ENCODE results near the gene FAM184B.

Gene FAM184B

DNA sequence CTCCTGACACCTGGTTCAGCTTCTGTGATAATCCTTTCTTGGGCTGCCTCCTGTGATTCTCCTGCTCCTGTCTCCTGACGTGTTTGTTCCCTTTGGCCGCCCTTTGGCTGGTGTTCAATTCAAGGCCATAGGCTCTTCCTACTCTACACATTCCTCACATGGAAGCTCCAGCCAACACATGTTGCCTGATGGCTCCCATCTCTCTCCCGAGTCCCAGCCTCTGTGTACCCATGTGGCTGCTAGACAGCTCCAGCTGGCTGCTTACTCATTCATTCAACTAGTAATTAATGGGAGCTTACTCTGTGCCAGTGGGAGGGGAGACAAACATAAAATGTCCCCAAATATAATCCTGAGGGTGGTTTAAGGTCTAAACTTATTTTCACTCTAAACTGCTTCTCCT, 176.2 kb downstream of the FAM184B start:
- no peaks in the 10 kb centered on the region for H3K9me2 ChIP-seq (ENCODE audit: low read depth, low read length)
- no peak overlapping the region for H3K4me3 ChIP-seq (ENCODE audit: low read depth, low read length, poor library complexity, severe bottlenecking)
- no peaks in the 10 kb centered on the region for H3F3A ChIP-seq (ENCODE audit: insufficient read depth, low read length)
- no peak overlapping the region for H2AFZ ChIP-seq (ENCODE audit: low read length)
- H3K9ac ChIP-seq (ENCODE audit: low read length) = no peak overlapping the region
- no peak overlapping the region for H3K4me2 ChIP-seq (ENCODE audit: low read length)
- H3K79me2 ChIP-seq (ENCODE audit: insufficient read depth, low read length) = no peaks in the 10 kb centered on the region
- no peaks in the 10 kb centered on the region for H3K9me3 ChIP-seq (ENCODE audit: low read length)
- H3K4me1 ChIP-seq (ENCODE audit: insufficient read depth, low read length, severe bottlenecking) = no peaks in the 10 kb centered on the region
- no peak overlapping the region for H3K27ac ChIP-seq (ENCODE audit: low read depth, low read length, poor library complexity, severe bottlenecking)
- peaks cover 27% of the 10 kb centered on the region for H3K36me3 ChIP-seq (ENCODE audit: insufficient read depth, low read length)
- no peaks in the 10 kb centered on the region for H3K27me3 ChIP-seq (ENCODE audit: insufficient read depth, low read length)
- TF ChIP-seq EZH2 (IDR thresholded peaks at IDR 0.05; ENCODE audit: borderline replicate concordance, low read length) = no peak
- TF ChIP-seq, protein P1, sequence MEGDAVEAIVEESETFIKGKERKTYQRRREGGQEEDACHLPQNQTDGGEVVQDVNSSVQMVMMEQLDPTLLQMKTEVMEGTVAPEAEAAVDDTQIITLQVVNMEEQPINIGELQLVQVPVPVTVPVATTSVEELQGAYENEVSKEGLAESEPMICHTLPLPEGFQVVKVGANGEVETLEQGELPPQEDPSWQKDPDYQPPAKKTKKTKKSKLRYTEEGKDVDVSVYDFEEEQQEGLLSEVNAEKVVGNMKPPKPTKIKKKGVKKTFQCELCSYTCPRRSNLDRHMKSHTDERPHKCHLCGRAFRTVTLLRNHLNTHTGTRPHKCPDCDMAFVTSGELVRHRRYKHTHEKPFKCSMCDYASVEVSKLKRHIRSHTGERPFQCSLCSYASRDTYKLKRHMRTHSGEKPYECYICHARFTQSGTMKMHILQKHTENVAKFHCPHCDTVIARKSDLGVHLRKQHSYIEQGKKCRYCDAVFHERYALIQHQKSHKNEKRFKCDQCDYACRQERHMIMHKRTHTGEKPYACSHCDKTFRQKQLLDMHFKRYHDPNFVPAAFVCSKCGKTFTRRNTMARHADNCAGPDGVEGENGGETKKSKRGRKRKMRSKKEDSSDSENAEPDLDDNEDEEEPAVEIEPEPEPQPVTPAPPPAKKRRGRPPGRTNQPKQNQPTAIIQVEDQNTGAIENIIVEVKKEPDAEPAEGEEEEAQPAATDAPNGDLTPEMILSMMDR (IDR thresholded peaks at IDR 0.05; ENCODE audit: low read length) = no peak
- H4K20me1 ChIP-seq (ENCODE audit: insufficient read depth, low read length) = no peaks in the 10 kb centered on the region

DNA sequence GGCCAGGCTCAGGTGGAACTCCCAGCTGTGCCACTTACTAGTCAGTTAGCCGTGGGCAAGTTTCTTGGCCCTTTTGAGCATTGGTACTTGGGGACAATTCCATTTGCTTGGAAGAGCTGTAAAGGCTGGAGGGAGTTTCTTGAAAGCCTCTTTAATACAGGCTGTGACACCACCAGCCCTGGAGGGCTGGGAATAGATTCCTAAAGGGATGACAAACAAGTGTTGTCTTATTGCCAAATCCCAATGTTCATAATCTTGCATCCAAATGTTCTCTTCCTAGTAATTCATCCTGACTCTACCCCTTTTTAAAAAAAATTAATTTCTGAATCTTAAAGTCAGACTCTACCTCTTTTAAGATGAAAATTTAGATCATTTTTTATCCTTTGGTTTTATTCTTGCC, 181.6 kb downstream of the FAM184B start:
- Histone ChIP-seq H3K79me2 (ENCODE audit: insufficient read depth, low read length) (no peaks in the 10 kb centered on the region), H3K36me3 (ENCODE audit: insufficient read depth, low read length) (peaks cover 28% of the 10 kb centered on the region), H3F3A (ENCODE audit: insufficient read depth, low read length) (no peaks in the 10 kb centered on the region)

DNA sequence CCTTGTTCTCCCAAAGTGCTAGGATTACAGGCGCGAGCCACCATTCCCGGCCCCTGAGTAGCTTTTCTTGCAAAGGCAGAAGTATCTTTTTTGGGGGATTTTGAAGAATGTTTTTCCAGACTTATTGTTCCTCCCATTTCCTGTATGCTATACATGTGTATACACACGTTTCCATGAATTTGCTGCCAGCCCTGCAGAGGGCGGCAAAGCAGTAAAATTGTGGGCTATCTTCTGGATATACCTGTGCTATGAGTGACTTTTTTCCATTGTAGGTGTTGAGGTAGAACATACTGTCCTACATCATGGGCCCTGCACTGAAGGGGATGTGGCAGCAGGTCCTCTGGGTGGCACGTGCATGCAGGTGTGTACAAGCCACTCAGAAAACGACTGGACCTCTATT, 183.9 kb downstream of the FAM184B start:
- Histone ChIP-seq H3K27me3 (ENCODE audit: insufficient read depth, low read length) (no peaks in the 10 kb centered on the region), H2AFZ (ENCODE audit: low read length) (no peak overlapping the region), H3K36me3 (ENCODE audit: insufficient read depth, low read length) (peaks cover 34% of the 10 kb centered on the region), H3K4me1 (ENCODE audit: insufficient read depth, low read length, severe bottlenecking) (peaks cover 14% of the 10 kb centered on the region), H3F3A (ENCODE audit: insufficient read depth, low read length) (no peaks in the 10 kb centered on the region), H3K4me3 (ENCODE audit: low read depth, low read length, poor library complexity, severe bottlenecking) (no peak overlapping the region), H4K20me1 (ENCODE audit: insufficient read depth, low read length) (no peaks in the 10 kb centered on the region), H3K9me3 (ENCODE audit: low read length) (no peaks in the 10 kb centered on the region), H3K27ac (ENCODE audit: low read depth, low read length, poor library complexity, severe bottlenecking) (no peak overlapping the region), H3K9ac (ENCODE audit: low read length) (no peak overlapping the region), H3K79me2 (ENCODE audit: insufficient read depth, low read length) (no peaks in the 10 kb centered on the region), H3K9me2 (ENCODE audit: low read depth, low read length) (no peaks in the 10 kb centered on the region), H3K4me2 (ENCODE audit: low read length) (no peak overlapping the region)
- TF ChIP-seq, protein P1 (IDR thresholded peaks at IDR 0.05; ENCODE audit: low read length) = no peak

More for the DNA sequence above, 181.6 kb downstream of the FAM184B start:
- Histone ChIP-seq H3K9me2 (ENCODE audit: low read depth, low read length) (no peaks in the 10 kb centered on the region), H3K4me1 (ENCODE audit: insufficient read depth, low read length, severe bottlenecking) (peaks cover 7% of the 10 kb centered on the region), H3K4me3 (ENCODE audit: low read depth, low read length, poor library complexity, severe bottlenecking) (no peak overlapping the region), H4K20me1 (ENCODE audit: insufficient read depth, low read length) (no peaks in the 10 kb centered on the region), H3K9me3 (ENCODE audit: low read length) (no peaks in the 10 kb centered on the region), H3K27ac (ENCODE audit: low read depth, low read length, poor library complexity, severe bottlenecking) (no peak overlapping the region), H3K4me2 (ENCODE audit: low read length) (no peak overlapping the region), H2AFZ (ENCODE audit: low read length) (no peak overlapping the region), H3K27me3 (ENCODE audit: insufficient read depth, low read length) (no peaks in the 10 kb centered on the region), H3K9ac (ENCODE audit: low read length) (no peak overlapping the region)
- TF ChIP-seq, protein P1 (IDR thresholded peaks at IDR 0.05; ENCODE audit: low read length) = no peak
- TF ChIP-seq EZH2 (IDR thresholded peaks at IDR 0.05; ENCODE audit: borderline replicate concordance, low read length) = no peak
